Mesenchymal stem cell (in vitro differentiated cells and primary cell): ENCODE measurements around the gene DHX40.

ENCODE experiments used
- DNase-seq: peaks from one replicate; pipeline ENCODE4 v3.0.0-alpha.2; 2013
- H2AFZ ChIP-seq: one replicate; pipeline ENCODE4 v1.6.1; 2013; ENCODE audit warnings: low read depth, mild to moderate bottlenecking, control low read depth, inconsistent platforms, low read length, moderate library complexity
- H2AK5ac ChIP-seq: 2 replicates; pipeline ENCODE4 v1.6.1; 2013; ENCODE audit warnings: low read length, moderate library complexity, mild to moderate bottlenecking, inconsistent platforms; ENCODE audit not compliant: severe bottlenecking
- H2BK120ac ChIP-seq: one replicate; pipeline ENCODE4 v1.6.1; 2013; ENCODE audit warnings: low read depth, mild to moderate bottlenecking, inconsistent platforms, low read length, moderate library complexity
- H2BK12ac ChIP-seq, 2 experiments: one replicate each; pipeline ENCODE4 v1.6.1; 2013; ENCODE audit warnings: inconsistent platforms in 2 of 2, low read length in 2 of 2, mild to moderate bottlenecking in 2 of 2, moderate library complexity in 2 of 2, control low read depth in 1 of 2
- H2BK15ac ChIP-seq: one replicate; pipeline ENCODE4 v1.6.1; 2013; ENCODE audit warnings: mild to moderate bottlenecking, low read depth, inconsistent platforms; ENCODE audit not compliant: poor library complexity, severe bottlenecking
- H2BK5ac ChIP-seq: 2 replicates; pipeline ENCODE4 v1.6.1; 2013; ENCODE audit warnings: low read depth, mild to moderate bottlenecking, low read length, control low read depth, inconsistent platforms; ENCODE audit not compliant: poor library complexity, severe bottlenecking
- H3K14ac ChIP-seq, 2 experiments: one replicate each; pipeline ENCODE4 v1.6.1; 2013; ENCODE audit warnings: inconsistent platforms in 2 of 2, low read length in 2 of 2, control low read depth in 1 of 2, mild to moderate bottlenecking in 1 of 2, moderate library complexity in 1 of 2
- H3K18ac ChIP-seq, 2 experiments: one replicate each; pipeline ENCODE4 v1.6.1; 2013; ENCODE audit warnings: inconsistent platforms in 2 of 2, low read length in 2 of 2, control low read depth in 1 of 2, low read depth in 1 of 2, mild to moderate bottlenecking in 1 of 2
- H3K23ac ChIP-seq, 2 experiments: one replicate each; pipeline ENCODE4 v1.6.1; 2013; ENCODE audit warnings: inconsistent platforms in 2 of 2, low read length in 2 of 2, mild to moderate bottlenecking in 2 of 2, moderate library complexity in 2 of 2, control low read depth in 1 of 2
- H3K27ac ChIP-seq: 2 replicates; pipeline ENCODE4 v1.5.1; 2013; ENCODE audit warnings: mild to moderate bottlenecking, moderate library complexity, low read length, control low read depth, inconsistent platforms; ENCODE audit not compliant: poor library complexity, severe bottlenecking
- H3K27me3 ChIP-seq, 2 experiments: 2 replicates each; pipeline versions ENCODE4 v1.6.1 to v1.7.0; 2013; ENCODE audit warnings: low read length in 2 of 2, mild to moderate bottlenecking in 2 of 2, moderate library complexity in 2 of 2, control low read depth in 1 of 2, inconsistent platforms in 1 of 2; ENCODE audit not compliant: control insufficient read depth in 1 of 2, insufficient read depth in 1 of 2
- H3K36me3 ChIP-seq, 2 experiments: 2 replicates each; pipeline versions ENCODE4 v1.6.1 to v1.7.0; 2013; ENCODE audit warnings: low read length in 2 of 2, control low read depth in 1 of 2, inconsistent platforms in 1 of 2, low read depth in 1 of 2, mild to moderate bottlenecking in 1 of 2; ENCODE audit not compliant: insufficient read depth in 2 of 2, control insufficient read depth in 1 of 2
- H3K4ac ChIP-seq, 2 experiments: one replicate each; pipeline ENCODE4 v1.6.1; 2013; ENCODE audit warnings: inconsistent platforms in 2 of 2, low read length in 2 of 2, mild to moderate bottlenecking in 2 of 2, moderate library complexity in 2 of 2, control low read depth in 1 of 2, low read depth in 1 of 2
- H3K4me1 ChIP-seq: 2 replicates; pipeline ENCODE4 v1.6.1; 2013; ENCODE audit warnings: low read depth, low read length, control low read depth; ENCODE audit not compliant: control insufficient read depth, insufficient read depth
- H3K4me2 ChIP-seq: 2 replicates; pipeline ENCODE4 v1.6.1; 2013; ENCODE audit warnings: low read length, mild to moderate bottlenecking, inconsistent platforms; ENCODE audit not compliant: poor library complexity, severe bottlenecking
- H3K4me3 ChIP-seq, 2 experiments: 2 replicates each; pipeline versions ENCODE4 v1.5.1 to v1.7.0; 2013; ENCODE audit warnings: low read length in 2 of 2, mild to moderate bottlenecking in 2 of 2, control low read depth in 1 of 2, low read depth in 1 of 2; ENCODE audit not compliant: insufficient read depth in 1 of 2
- H3K79me1 ChIP-seq: replicated peaks from 2 replicates; pipeline ENCODE4 v1.6.1; 2013; ENCODE audit warnings: mild to moderate bottlenecking, control low read depth, low read length, inconsistent platforms; ENCODE audit not compliant: poor library complexity, severe bottlenecking
- H3K9ac ChIP-seq: 2 replicates; pipeline ENCODE4 v1.7.0; 2013; ENCODE audit warnings: mild to moderate bottlenecking, low read length, moderate library complexity
- H3K9me3 ChIP-seq: 2 replicates; pipeline ENCODE4 v1.7.0; 2013; ENCODE audit warnings: mild to moderate bottlenecking, low read length; ENCODE audit not compliant: control insufficient read depth
- H4K8ac ChIP-seq: one replicate; pipeline ENCODE4 v1.6.1; 2013; ENCODE audit warnings: inconsistent platforms, mild to moderate bottlenecking, low read length, moderate library complexity
- H4K91ac ChIP-seq: one replicate; pipeline ENCODE4 v1.6.1; 2013; ENCODE audit warnings: mild to moderate bottlenecking, low read length, inconsistent platforms
- WGBS: methylation state at CpG from one replicate; pipeline ENCODE4 v1.1.7; 2013; ENCODE audit warnings: mixed read lengths; 5-methylcytosine and 5-hydroxymethylcytosine counted together

Gene DHX40

GRCh38 chr17:59607061-59607460 lies 41.7 kb downstream of the DHX40 start:
- H2BK120ac ChIP-seq: no peak overlapping the region
- H2BK5ac ChIP-seq: no peak overlapping the region
- no peak overlapping the region for H4K8ac ChIP-seq
- peaks cover under 1% of the 10 kb centered on the region for H3K79me1 ChIP-seq
- no peak overlapping the region for H2AK5ac ChIP-seq
- H3K4me3 ChIP-seq: no peak overlapping the region
- H2AFZ ChIP-seq: no peak overlapping the region
- H4K91ac ChIP-seq: no peak overlapping the region
- no peak overlapping the region for H3K14ac ChIP-seq
- H3K27ac ChIP-seq: no peak overlapping the region
- no peaks in the 10 kb centered on the region for H3K27me3 ChIP-seq
- peaks cover 11 to 79% of the 10 kb centered on the region in 2 experiments for H3K36me3 ChIP-seq
- 92% methylated on average over 3 of the region's 3 CpGs for WGBS
- H2BK12ac ChIP-seq: no peak overlapping the region
- H2BK15ac ChIP-seq: no peak overlapping the region
- H3K18ac ChIP-seq: no peak overlapping the region
- H3K4me1 ChIP-seq: no peaks in the 10 kb centered on the region
- H3K4me2 ChIP-seq: no peak overlapping the region
- no peaks in the 10 kb centered on the region for H3K9me3 ChIP-seq
- no peak overlapping the region for H3K9ac ChIP-seq
- no peak overlapping the region for H3K4ac ChIP-seq
- no peak for DNase-seq
- H3K23ac ChIP-seq: no peak overlapping the region

- H3K36me3 ChIP-seq: peaks cover 7 to 70% of the 10 kb centered on the region in 2 experiments
- H3K27ac ChIP-seq: no peak overlapping the region
- no peak overlapping the region for H3K14ac ChIP-seq
- no peak overlapping the region for H2BK120ac ChIP-seq
- H4K91ac ChIP-seq: no peak overlapping the region
- no peaks in the 10 kb centered on the region for H3K27me3 ChIP-seq
- H3K79me1 ChIP-seq: no peaks in the 10 kb centered on the region
- H3K4ac ChIP-seq: no peak overlapping the region
- H2BK5ac ChIP-seq: no peak overlapping the region
- WGBS: 98% methylated on average over 5 of the region's 5 CpGs
- no peak overlapping the region for H3K23ac ChIP-seq
- H3K9ac ChIP-seq: no peak overlapping the region
- H3K4me1 ChIP-seq: no peaks in the 10 kb centered on the region
- no peak for DNase-seq
- no peak overlapping the region for H2AK5ac ChIP-seq
- no peak overlapping the region for H3K4me2 ChIP-seq
- H2AFZ ChIP-seq: no peak overlapping the region
- no peak overlapping the region for H2BK15ac ChIP-seq
- no peak overlapping the region for H4K8ac ChIP-seq
- H3K9me3 ChIP-seq: no peaks in the 10 kb centered on the region
- H3K4me3 ChIP-seq: no peak overlapping the region
- no peak overlapping the region for H2BK12ac ChIP-seq
- H3K18ac ChIP-seq: no peak overlapping the region
These were observed 42.5 kb downstream of the DHX40 start for GRCh38 chr17:59607817-59608403.

- H2BK15ac ChIP-seq: no peak overlapping the region
- no peak overlapping the region for H2BK120ac ChIP-seq
- no peaks in the 10 kb centered on the region for H3K4me1 ChIP-seq
- H3K36me3 ChIP-seq: peaks cover 3 to 37% of the 10 kb centered on the region in 2 experiments
- no peak overlapping the region for H3K4me3 ChIP-seq
- no peak overlapping the region for H3K27ac ChIP-seq
- H4K8ac ChIP-seq: no peak overlapping the region
- no peak overlapping the region for H3K4me2 ChIP-seq
- H4K91ac ChIP-seq: no peak overlapping the region
- H3K18ac ChIP-seq: no peak overlapping the region
- no peak overlapping the region for H2AK5ac ChIP-seq
- H3K27me3 ChIP-seq: no peaks in the 10 kb centered on the region
- H3K9me3 ChIP-seq: no peaks in the 10 kb centered on the region
- H3K23ac ChIP-seq: no peak overlapping the region
- no peak for DNase-seq
- H2BK12ac ChIP-seq: no peak overlapping the region
- H3K4ac ChIP-seq: no peak overlapping the region
- H2AFZ ChIP-seq: no peak overlapping the region
- H3K14ac ChIP-seq: no peak overlapping the region
- H3K79me1 ChIP-seq: no peaks in the 10 kb centered on the region
- no peak overlapping the region for H2BK5ac ChIP-seq
- H3K9ac ChIP-seq: no peak overlapping the region
These were observed 46.1 kb downstream of the DHX40 start for GRCh38 chr17:59611503-59611902.

- H3K18ac ChIP-seq: no peak overlapping the region
These were observed 51.0 kb downstream of the DHX40 start for GRCh38 chr17:59616253-59616920.

More at GRCh38 chr17:59616253-59616920, 51.0 kb downstream of the DHX40 start:
- H3K36me3 ChIP-seq: peaks cover 0 to 3% of the 10 kb centered on the region in 2 experiments
- no peak overlapping the region for H2AK5ac ChIP-seq
- H2BK120ac ChIP-seq: no peak overlapping the region
- H4K91ac ChIP-seq: no peak overlapping the region
- H2BK12ac ChIP-seq: no peak overlapping the region
- H2BK15ac ChIP-seq: no peak overlapping the region
- no peak overlapping the region for H3K4me3 ChIP-seq
- H2AFZ ChIP-seq: no peak overlapping the region
- no peak overlapping the region for H3K14ac ChIP-seq
- H3K9ac ChIP-seq: no peak overlapping the region
- H2BK5ac ChIP-seq: no peak overlapping the region
- no peak overlapping the region for H4K8ac ChIP-seq
- no peaks in the 10 kb centered on the region for H3K79me1 ChIP-seq
- no peaks in the 10 kb centered on the region for H3K9me3 ChIP-seq
- H3K4me2 ChIP-seq: no peak overlapping the region
- H3K27ac ChIP-seq: no peak overlapping the region
- no peak overlapping the region for H3K4ac ChIP-seq
- H3K23ac ChIP-seq: no peak overlapping the region
- 96% methylated on average over 7 of the region's 7 CpGs for WGBS
- H3K4me1 ChIP-seq: no peaks in the 10 kb centered on the region
- no peaks in the 10 kb centered on the region for H3K27me3 ChIP-seq
- DNase-seq: no peak
